PFSK-1 (cell line): Measurements from ENCODE around the gene FAM234B.

ENCODE experiments used
- SIN3A ChIP-seq: IDR thresholded peaks from 2 replicates; pipeline ENCODE4 v1.6.1; 2012; ENCODE audit warnings: mild to moderate bottlenecking, low read length, moderate library complexity, borderline replicate concordance; ENCODE audit not compliant: insufficient read depth
- TF ChIP-seq, protein P1 (sequence below), 2 experiments: IDR thresholded peaks; 2 replicates each; pipeline versions ENCODE4 v1.6.1 to v1.8.0; 2011 to 2012; ENCODE audit warnings: low read depth in 2 of 2, low read length in 2 of 2, control low read depth in 1 of 2, inconsistent platforms in 1 of 2, mild to moderate bottlenecking in 1 of 2, moderate library complexity in 1 of 2; ENCODE audit not compliant: insufficient read depth in 1 of 2

DNA sequence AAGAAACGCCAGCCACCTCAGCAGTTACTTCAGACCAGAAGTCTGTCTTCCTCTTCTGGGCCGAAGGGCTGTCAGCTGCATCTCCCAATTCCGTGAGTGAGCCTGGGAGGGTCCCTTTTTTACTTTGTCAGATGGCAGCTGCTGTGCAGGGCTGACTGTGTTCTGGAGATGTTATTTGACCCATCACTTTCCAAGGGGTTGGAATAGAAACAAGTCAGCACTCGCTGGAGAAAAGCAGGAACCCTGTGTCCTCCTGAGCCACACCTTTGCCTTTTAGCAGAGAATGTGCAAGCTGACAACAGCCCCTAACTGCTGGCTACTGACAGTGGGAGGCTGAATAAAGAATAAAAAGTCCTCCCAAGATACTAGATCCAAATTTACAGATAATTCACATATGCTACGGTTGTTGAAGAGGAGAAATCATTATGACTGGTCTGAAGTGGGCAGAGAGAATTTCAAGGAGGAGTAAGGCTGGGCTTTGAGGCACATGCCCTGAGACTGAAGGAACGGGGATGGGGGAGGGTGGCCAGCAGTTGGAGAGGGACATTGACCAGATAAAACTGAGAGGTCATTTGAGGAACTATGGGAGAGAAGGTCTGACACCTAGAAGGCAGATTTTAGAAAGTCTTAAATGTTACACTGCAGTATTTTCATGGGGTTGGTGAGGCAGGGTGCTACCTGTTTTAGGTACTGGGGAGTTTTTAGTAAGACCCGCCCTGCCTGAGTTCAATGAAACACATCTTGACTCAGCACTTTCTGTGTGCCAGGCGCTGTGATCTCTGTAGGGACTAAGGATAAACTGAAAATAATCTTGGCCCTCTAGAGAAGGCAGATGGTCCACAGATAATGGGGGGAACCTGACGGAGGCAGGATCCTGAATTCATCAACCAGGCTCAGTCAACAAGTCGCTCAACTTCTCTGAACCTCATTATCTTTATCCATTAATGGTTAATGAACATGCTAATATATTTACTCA lies 27.4 kb downstream of the FAM234B start:
- TF ChIP-seq, protein P1, sequence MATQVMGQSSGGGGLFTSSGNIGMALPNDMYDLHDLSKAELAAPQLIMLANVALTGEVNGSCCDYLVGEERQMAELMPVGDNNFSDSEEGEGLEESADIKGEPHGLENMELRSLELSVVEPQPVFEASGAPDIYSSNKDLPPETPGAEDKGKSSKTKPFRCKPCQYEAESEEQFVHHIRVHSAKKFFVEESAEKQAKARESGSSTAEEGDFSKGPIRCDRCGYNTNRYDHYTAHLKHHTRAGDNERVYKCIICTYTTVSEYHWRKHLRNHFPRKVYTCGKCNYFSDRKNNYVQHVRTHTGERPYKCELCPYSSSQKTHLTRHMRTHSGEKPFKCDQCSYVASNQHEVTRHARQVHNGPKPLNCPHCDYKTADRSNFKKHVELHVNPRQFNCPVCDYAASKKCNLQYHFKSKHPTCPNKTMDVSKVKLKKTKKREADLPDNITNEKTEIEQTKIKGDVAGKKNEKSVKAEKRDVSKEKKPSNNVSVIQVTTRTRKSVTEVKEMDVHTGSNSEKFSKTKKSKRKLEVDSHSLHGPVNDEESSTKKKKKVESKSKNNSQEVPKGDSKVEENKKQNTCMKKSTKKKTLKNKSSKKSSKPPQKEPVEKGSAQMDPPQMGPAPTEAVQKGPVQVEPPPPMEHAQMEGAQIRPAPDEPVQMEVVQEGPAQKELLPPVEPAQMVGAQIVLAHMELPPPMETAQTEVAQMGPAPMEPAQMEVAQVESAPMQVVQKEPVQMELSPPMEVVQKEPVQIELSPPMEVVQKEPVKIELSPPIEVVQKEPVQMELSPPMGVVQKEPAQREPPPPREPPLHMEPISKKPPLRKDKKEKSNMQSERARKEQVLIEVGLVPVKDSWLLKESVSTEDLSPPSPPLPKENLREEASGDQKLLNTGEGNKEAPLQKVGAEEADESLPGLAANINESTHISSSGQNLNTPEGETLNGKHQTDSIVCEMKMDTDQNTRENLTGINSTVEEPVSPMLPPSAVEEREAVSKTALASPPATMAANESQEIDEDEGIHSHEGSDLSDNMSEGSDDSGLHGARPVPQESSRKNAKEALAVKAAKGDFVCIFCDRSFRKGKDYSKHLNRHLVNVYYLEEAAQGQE (IDR thresholded peaks at IDR 0.05; ENCODE audit: insufficient read depth in 1 of 2, low read depth in 2 of 2, low read length in 2 of 2) = no peak
- no peak for TF ChIP-seq SIN3A
